T-helper 2 cell treated with Interferon-gamma antibody and Interleukin-4, amounts not matched to agents 100 ng/mL and 5 ng/mL, for 36 hours (primary cell): ENCODE measurements around the gene DFFA. TPM values are rescaled to one million over a fixed set of nuclear protein-coding genes. Genes with fewer than 3 reads are reported as not detected.
"Not testable (repeated sequence)": the region's sequence is repeated elsewhere in the genome, so short reads cannot be mapped to it uniquely, and the experiment has no call there.

Experiments used
- intact Hi-C: fragments of 100-400 bp; cut with micrococcal nuclease; formaldehyde crosslinking; loops from one replicate; pipeline ENCODE4 v1.15.1; 2023
- total RNA-seq: library from RNA; stranded (reverse); gene quantifications from 2 replicates; pipeline ENCODE4 v1.2.3, GENCODE V29; 2022

The DFFA gene
- total RNA-seq, 1 donor from 2014 or later: 36.4 TPM

DNA sequence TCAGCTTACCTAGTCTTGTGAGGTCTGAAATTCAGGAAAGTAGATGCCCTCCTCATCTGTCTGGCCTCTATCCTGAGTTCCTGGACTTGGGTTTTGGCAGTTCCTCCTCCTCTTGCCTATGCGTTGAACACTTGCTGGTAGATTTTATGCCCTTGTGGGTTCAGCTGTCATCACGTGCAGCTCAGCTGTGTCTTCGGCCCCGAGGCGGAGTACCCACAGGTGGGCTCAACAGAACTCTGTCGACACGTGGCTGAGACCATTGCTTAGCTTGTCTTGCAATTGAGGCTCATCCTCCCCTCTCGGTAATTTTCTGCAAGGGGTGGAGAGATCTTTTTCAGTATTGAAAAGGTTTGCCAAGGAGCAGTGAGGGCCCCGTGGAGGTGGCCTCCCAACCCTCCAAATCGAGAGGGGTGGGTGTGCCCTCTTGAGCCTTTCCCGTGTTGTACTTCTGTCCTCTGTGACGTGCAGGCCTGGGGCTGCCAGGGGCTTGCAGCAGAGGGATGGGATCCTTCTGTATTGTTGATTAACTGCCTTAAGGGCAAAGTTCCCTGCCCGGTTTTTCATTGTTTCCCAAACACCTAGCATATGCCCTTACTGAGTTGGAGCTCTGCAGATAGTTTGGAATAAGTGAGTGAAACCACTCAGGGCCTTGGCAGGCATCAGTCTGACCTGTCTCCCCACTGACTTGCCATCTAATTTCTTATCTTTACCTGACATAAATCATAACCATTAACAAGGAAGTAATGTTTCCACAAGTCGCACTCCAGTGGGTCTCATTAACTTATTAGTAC, 39.2 kb downstream of the DFFA start:
- intact Hi-C loops: no loop called here

DNA sequence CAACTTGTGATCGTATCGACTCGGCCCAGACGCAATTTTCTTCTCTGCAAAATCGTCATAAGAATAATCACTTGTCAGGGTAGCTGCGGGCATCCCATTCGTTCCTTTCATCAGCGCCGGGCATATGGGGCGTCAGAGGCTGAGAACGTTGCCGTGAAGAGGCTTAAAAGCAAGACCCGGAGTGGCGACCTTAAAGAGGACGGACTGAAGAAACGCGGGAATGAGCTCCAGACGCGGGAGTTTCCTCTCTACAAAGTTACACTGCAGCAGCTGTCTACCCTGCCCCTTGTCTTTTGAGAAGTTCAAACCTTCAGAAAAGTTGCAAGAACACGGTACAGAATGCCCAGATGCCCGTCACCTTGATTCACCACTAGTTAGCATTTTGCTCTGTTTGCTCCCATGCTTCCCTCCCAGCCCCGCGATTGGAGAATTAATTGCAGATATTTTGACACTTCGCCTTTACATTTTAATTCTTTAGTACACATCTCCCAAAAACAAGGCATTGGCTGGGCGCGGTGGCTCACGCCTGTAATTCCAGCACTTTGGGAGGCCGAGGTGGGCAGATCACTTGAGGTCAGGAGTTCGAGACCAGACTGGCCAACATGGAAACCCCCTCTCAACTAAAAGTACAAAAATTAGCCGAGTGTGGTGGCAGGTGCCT, 41.1 kb downstream of the DFFA start:
- intact Hi-C loops: loop anchor here (2.0 kb wide), 2 partner anchors 398 to 436 kb away; partner anchors contain the start of gene UBE4B

DNA sequence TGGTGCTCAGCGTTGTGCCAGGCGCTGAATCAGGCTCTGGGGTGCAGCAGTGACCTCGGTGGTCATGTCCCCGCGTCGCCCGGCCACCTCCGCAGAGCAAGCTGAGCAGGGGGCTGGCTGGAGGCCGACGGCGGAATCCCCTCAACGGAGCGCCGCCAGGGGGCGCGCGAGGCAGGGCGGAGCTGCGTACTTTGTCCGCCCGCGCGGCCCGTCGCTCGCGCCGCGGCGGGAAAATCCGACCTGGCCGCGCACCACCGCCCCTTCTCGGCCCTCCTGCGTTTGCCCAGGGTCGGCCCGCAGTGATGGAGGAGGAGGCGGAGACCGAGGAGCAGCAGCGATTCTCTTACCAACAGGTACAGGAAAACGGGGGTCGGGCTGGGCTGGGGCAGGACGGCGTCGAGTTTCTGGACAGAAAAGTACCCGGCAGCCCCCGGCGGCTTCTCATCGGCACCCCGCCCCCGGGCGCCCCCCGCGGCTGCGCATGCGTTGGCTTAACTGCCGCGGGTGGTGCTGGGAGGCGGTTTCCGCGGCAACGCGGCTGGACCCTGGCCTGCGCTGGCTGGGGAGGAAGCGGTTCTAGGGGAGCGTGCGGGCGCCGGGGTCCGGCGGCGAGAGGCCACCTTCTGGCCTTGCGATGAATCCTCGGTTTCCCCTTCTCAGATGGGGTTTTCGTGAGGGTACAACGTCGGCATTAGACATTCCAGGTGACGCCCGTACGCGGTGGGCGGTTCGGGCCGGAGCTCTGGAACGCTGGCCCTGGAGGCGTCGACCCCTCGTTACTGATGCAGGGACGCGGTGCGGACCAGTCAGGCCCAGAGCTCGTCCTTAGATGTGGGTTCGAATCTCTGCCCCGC, 41.9 kb downstream of the DFFA start, which contains the start of gene CENPS:
TSS of gene CENPS (plus strand) at position 218 of the 854 bp plus-strand sequence. CDS start at position 303, 85 bp downstream.
- intact Hi-C loops: loop anchor here (1.0 to 2.0 kb wide), 4 partner anchors 42 to 436 kb away; partner anchors contain the start of genes DFFA and UBE4B

DNA sequence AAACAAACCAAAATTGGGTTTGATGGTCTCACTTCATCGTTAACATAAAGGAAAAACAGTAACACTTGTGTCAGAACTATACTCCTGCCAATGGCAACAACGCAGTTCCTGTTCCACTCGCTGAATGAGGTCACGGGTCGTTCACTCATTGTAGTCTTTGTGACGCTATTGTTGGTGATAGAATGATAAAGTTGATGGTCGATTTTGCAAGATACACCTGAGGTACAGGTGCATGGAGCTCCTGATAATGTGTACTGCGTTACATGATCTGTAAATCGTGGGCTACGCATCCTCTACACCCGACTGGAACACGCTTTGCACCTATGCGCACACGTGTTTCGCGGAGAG, 42.5 kb downstream of the DFFA start:
- intact Hi-C loops: loop anchor here (1.0 to 2.0 kb wide), 7 partner anchors 42 to 555 kb away; partner anchors contain the start of genes DFFA, KIF1B, LZIC and NMNAT1

DNA sequence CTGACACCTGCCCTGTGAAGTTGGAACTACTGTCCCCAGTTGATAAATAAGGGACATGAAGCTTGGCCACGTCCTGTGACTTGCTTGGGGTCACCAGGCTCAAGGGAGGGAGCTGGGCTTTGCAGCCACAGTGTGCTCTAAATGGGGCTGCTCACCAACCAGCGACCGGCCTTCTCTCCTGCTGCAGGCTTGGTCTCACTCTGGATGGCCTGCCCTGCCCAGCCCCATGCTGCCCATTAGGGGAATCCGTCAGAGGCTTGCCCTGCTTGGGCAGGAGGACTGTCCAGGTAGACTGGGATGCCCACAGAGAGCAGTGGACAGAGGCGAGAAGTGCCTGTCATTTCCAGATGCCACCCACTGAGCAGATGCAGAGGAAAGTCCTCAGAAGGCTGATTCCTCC, 43.3 kb downstream of the DFFA start:
- intact Hi-C loops: loop anchor here (1.0 to 2.0 kb wide), 5 partner anchors 31 to 554 kb away; partner anchors contain the start of genes KIF1B, LZIC and NMNAT1

DNA sequence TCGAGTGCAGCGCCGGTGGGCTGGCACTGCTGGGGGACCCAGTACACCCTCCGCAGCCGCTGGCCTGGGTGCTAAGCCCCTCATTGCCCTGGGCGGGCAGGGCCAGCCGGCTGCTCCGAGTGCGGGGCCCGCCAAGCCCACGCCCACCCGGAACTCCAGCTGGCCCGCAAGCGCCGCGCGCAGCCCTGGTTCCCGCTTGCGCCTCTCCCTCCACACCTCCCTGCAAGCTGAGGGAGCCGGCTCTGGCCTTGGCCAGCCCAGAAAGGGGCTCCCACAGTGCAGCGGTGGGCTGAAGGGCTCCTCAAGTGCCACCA, 45.8 kb downstream of the DFFA start:
- intact Hi-C loops: not testable (repeated sequence)

DNA sequence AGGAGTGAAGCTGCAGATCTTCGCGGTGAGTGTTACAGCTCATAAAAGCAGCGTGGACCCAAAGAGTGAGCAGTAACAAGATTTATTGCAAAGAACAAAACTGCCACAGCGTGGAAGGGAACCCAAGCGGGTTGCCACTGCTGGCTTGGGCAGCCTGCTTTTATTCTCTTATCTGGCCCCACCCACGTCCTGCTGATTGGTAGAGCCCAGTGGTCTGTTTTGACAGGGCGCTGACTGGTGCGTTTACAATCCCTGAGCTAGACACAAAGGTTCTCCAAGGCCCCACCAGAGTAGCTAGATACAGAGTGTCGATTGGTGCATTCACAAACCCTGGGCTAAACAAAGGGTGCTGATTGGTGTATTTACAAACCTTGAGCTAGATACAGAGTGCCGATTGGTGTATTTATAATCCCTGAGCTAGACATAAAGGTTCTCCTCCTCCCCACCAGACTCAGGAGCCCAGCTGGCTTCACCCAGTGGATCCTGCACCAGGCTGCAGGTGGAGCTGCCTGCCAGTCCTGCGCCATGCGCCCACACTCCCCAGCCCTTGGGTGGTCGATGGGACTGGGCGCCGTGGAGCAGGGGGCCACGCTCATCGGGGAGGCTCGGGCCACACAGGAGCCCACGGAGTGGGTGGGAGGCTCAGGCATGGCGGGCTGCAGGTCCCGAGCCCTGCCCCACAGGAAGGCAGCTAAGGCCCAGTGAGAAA, 46.3 kb downstream of the DFFA start:
- intact Hi-C loops: not testable (repeated sequence)

DNA sequence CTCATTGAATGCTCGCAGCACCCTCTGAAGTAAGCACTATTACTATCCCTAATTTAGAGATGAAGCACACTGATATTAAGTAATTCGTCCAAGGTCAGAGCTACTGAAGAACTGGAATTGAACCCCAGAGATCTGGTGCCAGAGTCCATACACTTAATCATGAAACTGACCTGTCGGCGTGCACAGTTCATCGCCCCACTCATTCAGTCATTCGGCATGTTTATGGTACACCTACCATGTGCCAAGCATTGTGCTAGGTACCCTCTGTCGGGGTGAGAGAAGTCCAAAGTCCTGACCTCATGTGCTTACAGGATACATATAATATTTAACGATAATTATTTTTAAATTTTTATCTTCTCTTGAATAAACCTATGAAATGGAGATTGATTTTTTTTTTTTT, 47.7 kb downstream of the DFFA start:
- intact Hi-C loops: no loop called here

DNA sequence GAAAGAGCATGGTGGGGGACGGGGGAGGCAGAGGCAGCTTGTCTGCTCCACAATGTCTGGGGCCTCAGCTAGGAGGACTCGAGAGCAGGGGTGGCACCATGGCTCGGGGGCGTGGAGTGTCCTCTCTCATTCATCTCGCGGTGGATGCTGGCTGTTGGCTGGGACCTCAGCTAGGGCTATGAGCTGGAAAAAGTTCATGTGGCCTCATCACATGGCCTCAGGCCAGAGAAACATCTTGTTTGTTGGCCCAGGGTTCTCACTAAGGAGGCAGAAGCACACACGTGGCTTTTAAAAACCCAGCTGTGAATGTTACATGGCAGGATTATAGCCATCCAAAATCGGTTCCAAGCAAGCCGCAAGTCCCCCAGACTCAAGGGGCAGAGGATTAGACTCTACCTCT, 48.3 kb downstream of the DFFA start:
- intact Hi-C loops: no loop called here

DNA sequence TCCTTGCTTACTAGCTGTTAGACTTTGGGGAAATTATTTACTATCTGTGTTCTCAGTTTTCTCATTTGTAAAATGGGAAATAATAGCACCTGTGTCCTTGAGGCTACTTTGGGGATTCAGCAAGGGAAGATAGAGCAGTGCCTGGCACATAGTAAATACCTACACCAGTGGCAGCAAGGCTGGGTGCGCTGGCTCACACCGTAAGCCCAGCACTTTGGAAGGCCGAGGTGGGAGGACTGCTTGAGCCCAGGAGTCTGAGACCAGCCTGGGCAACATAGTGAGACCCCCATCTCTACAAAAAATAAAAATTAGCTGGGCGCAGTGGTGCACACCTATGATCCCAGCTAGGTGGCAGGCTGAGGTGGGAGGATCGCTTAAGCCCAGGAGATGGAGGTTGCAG, 50.7 kb downstream of the DFFA start:
- intact Hi-C loops: no loop called here

DNA sequence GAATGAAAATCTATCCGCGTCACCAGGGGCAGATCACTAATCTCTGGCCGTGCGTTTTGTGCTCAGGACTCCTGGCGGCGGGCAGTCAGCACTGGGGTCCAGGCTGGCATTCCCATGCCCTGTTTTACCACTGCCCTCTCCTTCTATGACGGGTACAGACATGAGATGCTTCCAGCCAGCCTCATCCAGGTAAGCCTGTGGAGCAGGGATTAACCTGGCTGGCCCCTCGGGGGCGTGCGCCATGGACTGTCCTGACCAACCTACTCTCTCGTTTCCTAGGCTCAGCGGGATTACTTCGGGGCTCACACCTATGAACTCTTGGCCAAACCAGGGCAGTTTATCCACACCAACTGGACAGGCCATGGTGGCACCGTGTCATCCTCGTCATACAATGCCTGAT, 53.0 kb downstream of the DFFA start:
- intact Hi-C loops: no loop called here

DNA sequence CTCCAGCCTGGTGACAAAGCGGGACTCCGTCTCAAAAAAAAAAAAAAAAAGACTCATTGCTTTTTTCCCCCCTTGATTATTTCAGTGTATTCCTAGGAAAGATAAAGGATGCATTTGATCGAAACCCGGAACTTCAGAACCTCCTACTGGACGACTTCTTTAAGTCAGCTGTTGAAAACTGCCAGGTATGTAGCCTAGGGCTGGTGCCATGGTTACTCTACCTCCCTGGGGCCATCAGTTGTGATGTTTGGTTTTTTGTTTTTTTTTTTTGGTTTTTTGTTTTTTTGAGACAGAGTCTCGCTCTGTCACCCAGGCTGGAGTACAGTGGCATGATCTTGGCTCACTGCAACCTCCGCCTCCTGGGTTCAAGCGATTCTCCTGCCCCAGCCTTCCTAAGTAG, 53.6 kb downstream of the DFFA start:
- intact Hi-C loops: not testable (repeated sequence)

DNA sequence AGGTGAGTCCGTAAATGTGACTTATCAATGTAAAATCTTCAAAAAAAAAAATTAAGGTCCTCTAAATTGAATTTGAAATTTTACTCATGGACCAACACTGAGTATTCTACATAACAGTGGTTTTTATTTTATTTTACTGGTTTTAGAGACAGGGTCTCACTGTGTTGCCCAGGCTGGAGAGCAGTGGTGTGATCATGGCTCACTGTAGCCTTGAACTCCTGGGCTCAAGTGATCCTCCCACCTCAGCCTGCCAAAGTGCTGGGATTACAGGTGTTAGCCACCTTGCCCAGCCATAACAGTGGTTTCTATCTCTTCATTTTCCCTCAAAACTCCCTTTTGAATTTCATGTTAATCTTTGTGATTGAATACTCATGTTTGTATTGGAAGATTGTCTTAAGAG, 56.4 kb downstream of the DFFA start:
- intact Hi-C loops: not testable (repeated sequence)

DNA sequence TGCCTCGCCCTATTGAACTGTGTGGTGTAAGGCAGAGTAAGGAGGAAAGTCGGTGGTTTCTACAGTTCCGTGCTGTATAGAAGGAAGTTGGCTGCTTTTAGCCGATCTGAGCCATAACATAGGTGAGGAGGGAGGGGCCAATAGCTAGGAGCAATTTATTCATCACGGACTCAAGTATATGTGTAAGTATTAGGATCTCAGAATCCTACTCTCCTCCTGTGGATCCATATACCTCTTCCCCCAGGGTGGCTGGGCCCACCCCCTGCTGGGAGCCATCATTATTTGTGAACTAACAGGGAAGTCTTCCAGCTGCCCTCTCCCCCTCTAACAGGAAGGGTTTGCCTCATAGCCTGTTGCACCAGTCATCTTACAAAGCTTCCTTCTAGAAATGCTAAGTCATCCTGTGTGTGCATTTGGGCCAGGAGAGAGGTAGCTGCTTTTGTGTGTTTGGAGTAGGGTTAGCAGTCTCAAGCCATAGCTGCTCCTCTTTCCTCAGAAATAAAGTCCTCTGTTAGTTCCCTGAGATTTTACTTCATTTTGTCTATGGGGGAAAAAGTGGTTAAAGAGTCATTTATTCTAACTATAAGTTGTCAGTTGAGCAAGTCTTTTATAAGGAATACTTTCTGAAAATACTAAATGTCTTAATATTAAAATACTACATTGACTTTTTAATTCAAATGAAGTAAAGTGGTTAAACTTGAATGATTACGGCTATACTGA, 57.0 kb downstream of the DFFA start:
- intact Hi-C loops: no loop called here

DNA sequence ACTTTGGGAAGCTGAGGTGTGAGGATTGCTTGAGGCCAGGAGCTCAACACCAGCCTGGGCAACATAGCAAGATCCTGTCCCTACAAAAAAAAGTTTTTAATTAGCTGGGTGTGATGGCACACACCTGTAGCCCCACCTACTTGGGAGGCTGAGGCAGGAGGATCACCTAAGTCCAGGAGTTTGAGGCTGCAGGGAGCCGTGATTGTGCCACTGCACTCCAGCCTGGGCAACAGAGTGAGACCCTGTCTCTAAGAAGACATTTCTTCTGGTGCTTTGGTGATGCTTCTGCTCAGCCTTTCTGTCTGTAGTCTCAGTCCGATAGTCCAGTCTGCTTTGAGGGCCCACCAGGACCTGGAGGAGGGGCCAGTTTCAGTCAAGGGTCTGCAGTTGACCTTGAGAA, 65.1 kb downstream of the DFFA start:
- intact Hi-C loops: no loop called here

Other genes starting within 250 kb of the DFFA start
- 89.3 and 92.7 TPM in 2 replicates for gene PGD, start 73.5 kb downstream of the DFFA start, total RNA-seq
- 16.3 and 20.9 TPM in 2 replicates for gene CENPS, start 42.1 kb downstream of the DFFA start, total RNA-seq
- gene CORT, start 22.5 kb downstream of the DFFA start, total RNA-seq: 0.39 and 0.48 TPM in 2 replicates
- 22.7 and 23.6 TPM in 2 replicates for gene PEX14, start 2.4 kb upstream of the DFFA start, total RNA-seq